ENCODE measurements around the gene ST3GAL6. TPM values are rescaled to one million over a fixed set of nuclear protein-coding genes. Genes with fewer than 3 reads are reported as not detected.

Gene ST3GAL6
- total and polyA plus RNA-seq, 2 donors (not counting 3 experiments of a cell fraction or from before 2014, with no cell fraction given): 13.2 to 35.9 TPM

- Histone ChIP-seq H3K9me1 (replicated peaks; ENCODE audit: control insufficient read depth, extremely low read depth, insufficient read depth, low read length) (no peaks in the 10 kb centered on the region), H3K9ac (replicated peaks; ENCODE audit: extremely low read depth, insufficient read depth, low read length) (no peak overlapping the region), H3K27me3 (ENCODE audit: control insufficient read depth in 2 of 2, insufficient read depth in 2 of 2, low read length in 2 of 2) (no peaks in the 10 kb centered on the region), H3K4me1 (ENCODE audit: control insufficient read depth, extremely low read depth, insufficient read depth, low read length) (no peaks in the 10 kb centered on the region), H3K36me3 (ENCODE audit: control insufficient read depth in 2 of 2, extremely low read depth in 1 of 2, insufficient read depth in 2 of 2, low read length in 2 of 2) (peaks cover 8 to 16% of the 10 kb centered on the region in 2 experiments), H3K27ac (ENCODE audit: insufficient read depth, low read depth, low read length) (no peak overlapping the region), H2AFZ (ENCODE audit: low read depth, low read length) (no peak overlapping the region), H3K9me3 (replicated peaks; ENCODE audit: control insufficient read depth, insufficient read depth, low read length) (no peaks in the 10 kb centered on the region), H4K20me1 (replicated peaks; ENCODE audit: control insufficient read depth, extremely low read depth, insufficient read depth, low read length) (no peaks in the 10 kb centered on the region), H3K4me2 (ENCODE audit: insufficient read depth, low read length) (no peak overlapping the region), H3K79me2 (ENCODE audit: control insufficient read depth, insufficient read depth, low read length) (no peaks in the 10 kb centered on the region), H3K4me3 (replicated peaks in 1 of 3; ENCODE audit: insufficient read depth in 1 of 3, low read depth in 1 of 3, low read length in 3 of 3) (no peak overlapping the region)
- CTCF ChIA-PET: interaction anchor here (1.2 to 7.2 kb wide), 2 partner anchors 187 to 197 kb away, joined by 3 to 63 read pairs; no protein-coding TSS in a partner anchor
- TF ChIP-seq JUN (IDR thresholded peaks at IDR 0.05; ENCODE audit: borderline replicate concordance, insufficient read depth, insufficient read length, low read depth) (no peak), FOS (IDR thresholded peaks at IDR 0.05; ENCODE audit: borderline replicate concordance, insufficient read depth, low read length) (no peak), EZH2 (IDR thresholded peaks at IDR 0.05; ENCODE audit: borderline replicate concordance, low read depth, low read length, severe bottlenecking) (no peak), POLR2AphosphoS5 (IDR thresholded peaks at IDR 0.05; ENCODE audit: insufficient read depth, low read depth, low read length) (no peak), POLR2A (IDR thresholded peaks at IDR 0.05; ENCODE audit: low read depth, low read length) (no peak), GATA2 (IDR thresholded peaks at IDR 0.05; ENCODE audit: insufficient read depth, insufficient read length, low read depth, low read length) (no peak), MYC (IDR thresholded peaks at IDR 0.05; ENCODE audit: low read depth, low read length) (no peak)
- TF ChIP-seq, protein P1, sequence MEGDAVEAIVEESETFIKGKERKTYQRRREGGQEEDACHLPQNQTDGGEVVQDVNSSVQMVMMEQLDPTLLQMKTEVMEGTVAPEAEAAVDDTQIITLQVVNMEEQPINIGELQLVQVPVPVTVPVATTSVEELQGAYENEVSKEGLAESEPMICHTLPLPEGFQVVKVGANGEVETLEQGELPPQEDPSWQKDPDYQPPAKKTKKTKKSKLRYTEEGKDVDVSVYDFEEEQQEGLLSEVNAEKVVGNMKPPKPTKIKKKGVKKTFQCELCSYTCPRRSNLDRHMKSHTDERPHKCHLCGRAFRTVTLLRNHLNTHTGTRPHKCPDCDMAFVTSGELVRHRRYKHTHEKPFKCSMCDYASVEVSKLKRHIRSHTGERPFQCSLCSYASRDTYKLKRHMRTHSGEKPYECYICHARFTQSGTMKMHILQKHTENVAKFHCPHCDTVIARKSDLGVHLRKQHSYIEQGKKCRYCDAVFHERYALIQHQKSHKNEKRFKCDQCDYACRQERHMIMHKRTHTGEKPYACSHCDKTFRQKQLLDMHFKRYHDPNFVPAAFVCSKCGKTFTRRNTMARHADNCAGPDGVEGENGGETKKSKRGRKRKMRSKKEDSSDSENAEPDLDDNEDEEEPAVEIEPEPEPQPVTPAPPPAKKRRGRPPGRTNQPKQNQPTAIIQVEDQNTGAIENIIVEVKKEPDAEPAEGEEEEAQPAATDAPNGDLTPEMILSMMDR (IDR thresholded peaks at IDR 0.05; ENCODE audit: extremely low read depth in 1 of 2, insufficient read depth in 1 of 2, low read depth in 1 of 2, low read length in 2 of 2): no peak
- TF ChIP-seq, protein P2, sequence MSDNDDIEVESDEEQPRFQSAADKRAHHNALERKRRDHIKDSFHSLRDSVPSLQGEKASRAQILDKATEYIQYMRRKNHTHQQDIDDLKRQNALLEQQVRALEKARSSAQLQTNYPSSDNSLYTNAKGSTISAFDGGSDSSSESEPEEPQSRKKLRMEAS (IDR thresholded peaks at IDR 0.05; ENCODE audit: insufficient read depth, insufficient read length): no peak
- POLR2A ChIA-PET: no interaction called here
- no peak for FAIRE-seq
- DNase-seq (ENCODE audit: low read depth, low spot score): no peak
- dilution Hi-C loops (cut with MboI; ENCODE audit: extremely low pct_ligation_motif_present, low sequenced_read_pairs) (no loop called here), intact Hi-C loops (cut with micrococcal nuclease) (no loop called here)
- no TSS peak for BruUV-seq (replicated peaks)
Measured at GRCh38 chr3:98799479-98799878, 36.3 kb downstream of the ST3GAL6 start.

All from endothelial cell of umbilical vein (primary cell).